ENCODE results near the gene LRRC14B.

Gene LRRC14B

GRCh38 chr5:152077-152476 lies 39.2 kb upstream of the LRRC14B start:
- FAIRE-seq, result no peak
- TF ChIP-seq SPI1 (IDR thresholded peaks at IDR 0.05; ENCODE audit: low read depth, low read length), result no peak
- no peak for TF ChIP-seq PAX5 (IDR thresholded peaks at IDR 0.05; ENCODE audit: insufficient read depth, low read length, severe bottlenecking)
- no peak for TF ChIP-seq POLR2A (IDR thresholded peaks at IDR 0.05; ENCODE audit: low read depth, low read length)
- no peak for TF ChIP-seq POLR2AphosphoS5 (IDR thresholded peaks at IDR 0.05; ENCODE audit: low read depth, low read length)
- TF ChIP-seq POU2F2 (IDR thresholded peaks at IDR 0.05; ENCODE audit: low read depth, low read length), result no peak
- no peak for TF ChIP-seq TAF1 (IDR thresholded peaks at IDR 0.05; ENCODE audit: low read depth, low read length)
- no peak for DNase-seq (ENCODE audit: insufficient read length, low spot score)

GRCh38 chr5:153256-153655 lies 38.0 kb upstream of the LRRC14B start:
- FAIRE-seq, result no peak
- no peak for DNase-seq (ENCODE audit: insufficient read length, low spot score)
- TF ChIP-seq PAX5 (IDR thresholded peaks at IDR 0.05; ENCODE audit: insufficient read depth, low read length, severe bottlenecking) (no peak), TAF1 (IDR thresholded peaks at IDR 0.05; ENCODE audit: low read depth, low read length) (no peak), POLR2A (IDR thresholded peaks at IDR 0.05; ENCODE audit: low read depth, low read length) (no peak), POU2F2 (IDR thresholded peaks at IDR 0.05; ENCODE audit: low read depth, low read length) (no peak), SPI1 (IDR thresholded peaks at IDR 0.05; ENCODE audit: low read depth, low read length) (no peak), POLR2AphosphoS5 (IDR thresholded peaks at IDR 0.05; ENCODE audit: low read depth, low read length) (no peak)

GRCh38 chr5:154236-154635 lies 37.1 kb upstream of the LRRC14B start:
- no peak for DNase-seq (ENCODE audit: insufficient read length, low spot score)
- no peak for TF ChIP-seq POLR2A (IDR thresholded peaks at IDR 0.05; ENCODE audit: low read depth, low read length)
- TF ChIP-seq SPI1 (IDR thresholded peaks at IDR 0.05; ENCODE audit: low read depth, low read length), result no peak
- no peak for TF ChIP-seq TAF1 (IDR thresholded peaks at IDR 0.05; ENCODE audit: low read depth, low read length)
- no peak for TF ChIP-seq POLR2AphosphoS5 (IDR thresholded peaks at IDR 0.05; ENCODE audit: low read depth, low read length)
- no peak for TF ChIP-seq POU2F2 (IDR thresholded peaks at IDR 0.05; ENCODE audit: low read depth, low read length)
- TF ChIP-seq PAX5 (IDR thresholded peaks at IDR 0.05; ENCODE audit: insufficient read depth, low read length, severe bottlenecking), result no peak
- no peak for FAIRE-seq

GRCh38 chr5:154826-155225 lies 36.5 kb upstream of the LRRC14B start:
- no peak for FAIRE-seq
- DNase-seq (ENCODE audit: insufficient read length, low spot score), result no peak
- TF ChIP-seq POLR2A (IDR thresholded peaks at IDR 0.05; ENCODE audit: low read depth, low read length) (no peak), PAX5 (IDR thresholded peaks at IDR 0.05; ENCODE audit: insufficient read depth, low read length, severe bottlenecking) (no peak), POLR2AphosphoS5 (IDR thresholded peaks at IDR 0.05; ENCODE audit: low read depth, low read length) (no peak)

- DNase-seq (ENCODE audit: insufficient read length, low spot score), result no peak
- TF ChIP-seq TAF1 (IDR thresholded peaks at IDR 0.05; ENCODE audit: low read depth, low read length), result no peak
- TF ChIP-seq POU2F2 (IDR thresholded peaks at IDR 0.05; ENCODE audit: low read depth, low read length), result no peak
- no peak for TF ChIP-seq PAX5 (IDR thresholded peaks at IDR 0.05; ENCODE audit: insufficient read depth, low read length, severe bottlenecking)
- no peak for TF ChIP-seq SPI1 (IDR thresholded peaks at IDR 0.05; ENCODE audit: low read depth, low read length)
- no peak for TF ChIP-seq POLR2A (IDR thresholded peaks at IDR 0.05; ENCODE audit: low read depth, low read length)
- FAIRE-seq, result no peak
These were observed 35.5 kb upstream of the LRRC14B start for GRCh38 chr5:155651-156410.

GRCh38 chr5:156411-157072 lies 34.8 kb upstream of the LRRC14B start:
- TF ChIP-seq POLR2AphosphoS5 (IDR thresholded peaks at IDR 0.05; ENCODE audit: low read depth, low read length) (no peak), TAF1 (IDR thresholded peaks at IDR 0.05; ENCODE audit: low read depth, low read length) (no peak), POU2F2 (IDR thresholded peaks at IDR 0.05; ENCODE audit: low read depth, low read length) (no peak), POLR2A (IDR thresholded peaks at IDR 0.05; ENCODE audit: low read depth, low read length) (no peak), SPI1 (IDR thresholded peaks at IDR 0.05; ENCODE audit: low read depth, low read length) (no peak), PAX5 (IDR thresholded peaks at IDR 0.05; ENCODE audit: insufficient read depth, low read length, severe bottlenecking) (no peak)
- no peak for FAIRE-seq

GRCh38 chr5:157126-157715 lies 34.1 kb upstream of the LRRC14B start:
- DNase-seq (ENCODE audit: insufficient read length, low spot score), result no peak
- TF ChIP-seq PAX5 (IDR thresholded peaks at IDR 0.05; ENCODE audit: insufficient read depth, low read length, severe bottlenecking) (no peak), POLR2A (IDR thresholded peaks at IDR 0.05; ENCODE audit: low read depth, low read length) (no peak), SPI1 (IDR thresholded peaks at IDR 0.05; ENCODE audit: low read depth, low read length) (no peak), POU2F2 (IDR thresholded peaks at IDR 0.05; ENCODE audit: low read depth, low read length) (no peak), TAF1 (IDR thresholded peaks at IDR 0.05; ENCODE audit: low read depth, low read length) (no peak), POLR2AphosphoS5 (IDR thresholded peaks at IDR 0.05; ENCODE audit: low read depth, low read length) (no peak)
- FAIRE-seq, result no peak

More at GRCh38 chr5:156411-157072, 34.8 kb upstream of the LRRC14B start:
- no peak for DNase-seq (ENCODE audit: insufficient read length, low spot score)

GRCh38 chr5:157801-158200 lies 33.5 kb upstream of the LRRC14B start:
- no peak for DNase-seq (ENCODE audit: insufficient read length, low spot score)
- TF ChIP-seq POU2F2 (IDR thresholded peaks at IDR 0.05; ENCODE audit: low read depth, low read length) (no peak), POLR2AphosphoS5 (IDR thresholded peaks at IDR 0.05; ENCODE audit: low read depth, low read length) (no peak), PAX5 (IDR thresholded peaks at IDR 0.05; ENCODE audit: insufficient read depth, low read length, severe bottlenecking) (no peak), SPI1 (IDR thresholded peaks at IDR 0.05; ENCODE audit: low read depth, low read length) (no peak), TAF1 (IDR thresholded peaks at IDR 0.05; ENCODE audit: low read depth, low read length) (no peak), POLR2A (IDR thresholded peaks at IDR 0.05; ENCODE audit: low read depth, low read length) (no peak)
- no peak for FAIRE-seq

GRCh38 chr5:158807-159447 lies 32.4 kb upstream of the LRRC14B start:
- no peak for FAIRE-seq
- no peak for DNase-seq (ENCODE audit: insufficient read length, low spot score)
- TF ChIP-seq POLR2A (IDR thresholded peaks at IDR 0.05; ENCODE audit: low read depth, low read length) (no peak), POLR2AphosphoS5 (IDR thresholded peaks at IDR 0.05; ENCODE audit: low read depth, low read length) (no peak), TAF1 (IDR thresholded peaks at IDR 0.05; ENCODE audit: low read depth, low read length) (no peak), POU2F2 (IDR thresholded peaks at IDR 0.05; ENCODE audit: low read depth, low read length) (no peak), PAX5 (IDR thresholded peaks at IDR 0.05; ENCODE audit: insufficient read depth, low read length, severe bottlenecking) (no peak), SPI1 (IDR thresholded peaks at IDR 0.05; ENCODE audit: low read depth, low read length) (no peak)
